SU-DHL-6 (cell line): Measurements from ENCODE around the gene STEAP4.

ENCODE experiments used
- H2AFZ ChIP-seq: fragments of 200-600 bp; sonication (generic); 2 replicates; pipeline ENCODE4 v1.6.1; 2014; ENCODE audit warnings: low read depth, mild to moderate bottlenecking, moderate library complexity, mixed read lengths, antibody characterized with exemption, low read length; ENCODE audit not compliant: severe bottlenecking
- H3F3A ChIP-seq: fragments of 200-600 bp; shearing (Covaris generic); 2 replicates; pipeline ENCODE4 v1.6.0; 2016; ENCODE audit warnings: antibody characterized with exemption, mild to moderate bottlenecking; ENCODE audit not compliant: insufficient read depth
- H3K27ac ChIP-seq: fragments of 200-600 bp; sonication (generic); 2 replicates; pipeline ENCODE4 v1.5.1; 2016; ENCODE audit warnings: low read depth, mild to moderate bottlenecking, low read length, moderate library complexity, mixed read lengths
- H3K27me3 ChIP-seq: fragments of 200-600 bp; sonication (generic), shearing (Covaris generic); 2 replicates; pipeline ENCODE4 v1.6.0; 2014; ENCODE audit warnings: mild to moderate bottlenecking, low read length
- H3K36me3 ChIP-seq: fragments of 200-600 bp; sonication (generic); 2 replicates; pipeline ENCODE4 v1.6.1; 2014; ENCODE audit warnings: mild to moderate bottlenecking, low read length, mixed read lengths
- H3K4me2 ChIP-seq: fragments of 300-600, 200-600 bp; shearing (Covaris generic), sonication (generic); 2 replicates; pipeline ENCODE4 v1.6.0; 2014; ENCODE audit warnings: low read length, low read depth, mild to moderate bottlenecking; ENCODE audit not compliant: poor library complexity, severe bottlenecking
- H3K4me3 ChIP-seq: fragments of 200-600 bp; sonication (generic); 2 replicates; pipeline ENCODE4 v1.5.1; 2014; ENCODE audit warnings: antibody characterized with exemption, low read length, mild to moderate bottlenecking, mixed read lengths; ENCODE audit not compliant: insufficient read depth, poor library complexity, severe bottlenecking
- H3K79me2 ChIP-seq: fragments of 200-600 bp; sonication (generic); 2 replicates; pipeline ENCODE4 v1.6.1; 2014; ENCODE audit warnings: mild to moderate bottlenecking, low read length, moderate library complexity; ENCODE audit not compliant: insufficient read depth
- H3K9ac ChIP-seq: fragments of 200-600 bp; sonication (generic); 2 replicates; pipeline ENCODE4 v1.7.0; 2014; ENCODE audit warnings: mild to moderate bottlenecking, low read length
- H3K9me2 ChIP-seq: fragments of 200-600 bp; sonication (generic); replicated peaks from 2 replicates; pipeline ENCODE4 v1.6.1; 2014; ENCODE audit warnings: low read length; ENCODE audit not compliant: insufficient read depth
- H3K9me3 ChIP-seq: fragments of 200-600 bp; sonication (generic); 2 replicates; pipeline ENCODE4 v1.6.1; 2014; ENCODE audit warnings: low read length, mixed read lengths; ENCODE audit not compliant: insufficient read depth
- H4K20me1 ChIP-seq: fragments of 200-600 bp; sonication (generic); 2 replicates; pipeline ENCODE4 v1.6.1; 2014; ENCODE audit warnings: low read depth, mild to moderate bottlenecking, antibody characterized with exemption, low read length, moderate library complexity, mixed read lengths
- EZH2phosphoT487 ChIP-seq: fragments of 200-600 bp; sonication (generic), shearing (Covaris generic); conservative IDR thresholded peaks from 2 replicates; pipeline ENCODE4 v1.6.1; 2018; ENCODE audit warnings: mild to moderate bottlenecking, antibody characterized with exemption, low read length, moderate library complexity, mixed read lengths
- TF ChIP-seq, protein P1 (sequence below): fragments of 200-600 bp; sonication (generic); IDR thresholded peaks from one replicate; pipeline ENCODE4 v1.5.1; 2017; ENCODE audit warnings: antibody characterized with exemption, mild to moderate bottlenecking, low read length, moderate library complexity; ENCODE audit not compliant: insufficient read depth, poor library complexity, severe bottlenecking

The STEAP4 gene

DNA sequence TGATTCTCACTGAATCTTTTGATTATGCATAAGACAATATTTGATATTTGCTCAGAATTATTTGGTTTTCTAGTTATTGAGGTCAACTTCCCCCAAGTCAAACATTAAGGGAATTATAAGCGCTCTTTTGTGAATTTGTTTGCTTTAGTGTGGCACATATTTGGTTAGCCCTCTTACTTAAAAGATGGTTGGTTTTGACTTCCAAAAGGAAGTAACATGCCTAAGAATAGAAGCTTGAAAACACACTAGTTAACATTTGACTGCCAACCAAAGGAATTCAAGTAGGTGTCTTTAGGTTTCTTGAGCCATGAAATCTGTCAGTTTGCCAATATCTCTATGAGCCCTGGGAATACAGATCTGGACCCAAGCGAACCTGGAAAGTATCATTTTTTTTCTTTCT, 24.9 kb downstream of the STEAP4 start:
- no peaks in the 10 kb centered on the region for H4K20me1 ChIP-seq
- H3K4me2 ChIP-seq, result no peak overlapping the region
- no peak overlapping the region for H2AFZ ChIP-seq
- H3K9me3 ChIP-seq, result no peaks in the 10 kb centered on the region
- no peaks in the 10 kb centered on the region for H3F3A ChIP-seq
- H3K79me2 ChIP-seq, result no peaks in the 10 kb centered on the region
- H3K27ac ChIP-seq, result no peak overlapping the region
- H3K9me2 ChIP-seq, result no peaks in the 10 kb centered on the region
- no peaks in the 10 kb centered on the region for H3K27me3 ChIP-seq
- TF ChIP-seq, protein P1, sequence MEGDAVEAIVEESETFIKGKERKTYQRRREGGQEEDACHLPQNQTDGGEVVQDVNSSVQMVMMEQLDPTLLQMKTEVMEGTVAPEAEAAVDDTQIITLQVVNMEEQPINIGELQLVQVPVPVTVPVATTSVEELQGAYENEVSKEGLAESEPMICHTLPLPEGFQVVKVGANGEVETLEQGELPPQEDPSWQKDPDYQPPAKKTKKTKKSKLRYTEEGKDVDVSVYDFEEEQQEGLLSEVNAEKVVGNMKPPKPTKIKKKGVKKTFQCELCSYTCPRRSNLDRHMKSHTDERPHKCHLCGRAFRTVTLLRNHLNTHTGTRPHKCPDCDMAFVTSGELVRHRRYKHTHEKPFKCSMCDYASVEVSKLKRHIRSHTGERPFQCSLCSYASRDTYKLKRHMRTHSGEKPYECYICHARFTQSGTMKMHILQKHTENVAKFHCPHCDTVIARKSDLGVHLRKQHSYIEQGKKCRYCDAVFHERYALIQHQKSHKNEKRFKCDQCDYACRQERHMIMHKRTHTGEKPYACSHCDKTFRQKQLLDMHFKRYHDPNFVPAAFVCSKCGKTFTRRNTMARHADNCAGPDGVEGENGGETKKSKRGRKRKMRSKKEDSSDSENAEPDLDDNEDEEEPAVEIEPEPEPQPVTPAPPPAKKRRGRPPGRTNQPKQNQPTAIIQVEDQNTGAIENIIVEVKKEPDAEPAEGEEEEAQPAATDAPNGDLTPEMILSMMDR, result no peak
- TF ChIP-seq EZH2phosphoT487, result no peak
- no peak overlapping the region for H3K9ac ChIP-seq
- H3K4me3 ChIP-seq, result no peak overlapping the region
- H3K36me3 ChIP-seq, result no peaks in the 10 kb centered on the region

DNA sequence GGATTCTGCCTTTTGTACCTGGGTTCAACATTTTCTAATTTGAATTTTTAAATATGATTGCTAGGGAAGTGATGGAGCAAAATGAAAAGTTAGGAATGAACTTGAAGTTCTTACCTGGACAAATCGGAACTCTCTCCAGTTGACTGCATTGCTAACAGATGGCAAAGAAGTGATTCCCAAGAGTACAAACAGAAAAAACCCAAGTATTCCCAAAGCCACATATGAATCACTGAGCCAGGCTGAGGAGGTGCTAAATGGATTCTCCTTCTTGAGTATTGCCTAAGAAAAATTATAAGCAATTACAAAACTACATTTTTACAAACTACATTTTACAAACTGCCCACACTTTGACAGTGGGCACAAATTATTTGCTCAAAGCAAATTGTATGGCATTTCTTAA, 25.9 kb downstream of the STEAP4 start:
- Histone ChIP-seq H3K79me2 (no peaks in the 10 kb centered on the region), H3K9me2 (no peaks in the 10 kb centered on the region), H3K9ac (no peak overlapping the region), H3K4me2 (no peak overlapping the region), H3K27ac (no peak overlapping the region), H3K9me3 (no peaks in the 10 kb centered on the region), H2AFZ (no peak overlapping the region), H4K20me1 (no peaks in the 10 kb centered on the region), H3F3A (no peaks in the 10 kb centered on the region), H3K27me3 (no peaks in the 10 kb centered on the region), H3K4me3 (no peak overlapping the region), H3K36me3 (no peaks in the 10 kb centered on the region)
- TF ChIP-seq EZH2phosphoT487, result no peak
- TF ChIP-seq, protein P1, result no peak

DNA sequence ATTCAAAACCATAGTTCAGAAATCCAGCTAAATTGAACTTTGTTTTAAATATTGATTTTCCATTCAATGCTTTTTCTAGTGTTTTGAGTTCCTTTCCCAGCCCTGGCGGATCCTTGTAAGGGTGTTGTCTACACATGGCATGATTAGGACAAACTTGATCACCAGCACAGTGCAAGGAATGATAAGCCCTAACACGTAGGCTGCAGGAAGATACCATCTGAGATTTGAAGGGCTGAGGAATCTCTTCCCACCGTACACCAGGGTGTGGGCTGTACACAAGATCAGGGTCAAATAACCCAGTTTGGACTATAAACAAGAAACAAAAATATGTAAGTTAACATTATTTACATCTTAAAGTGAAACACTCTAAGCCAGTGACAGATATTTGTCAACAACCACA, 27.4 kb downstream of the STEAP4 start:
- Histone ChIP-seq H4K20me1 (no peaks in the 10 kb centered on the region), H3K4me2 (no peak overlapping the region), H3K4me3 (no peak overlapping the region), H3K79me2 (no peaks in the 10 kb centered on the region), H3K9me2 (no peaks in the 10 kb centered on the region), H3K9ac (no peak overlapping the region), H3K27ac (no peak overlapping the region), H3K9me3 (no peaks in the 10 kb centered on the region), H3F3A (no peaks in the 10 kb centered on the region), H3K27me3 (no peaks in the 10 kb centered on the region), H2AFZ (no peak overlapping the region), H3K36me3 (no peaks in the 10 kb centered on the region)
- TF ChIP-seq EZH2phosphoT487, result no peak
- TF ChIP-seq, protein P1, result no peak
